GM13976 (cell line): Measurements from ENCODE around the gene CHPF.

Experiments
- DNase-seq: peaks from one replicate; pipeline ENCODE4 v3.0.0; 2012; ENCODE audit warnings: low spot score
- CTCF ChIP-seq: IDR thresholded peaks from 2 replicates; pipeline ENCODE4 v1.5.1; 2012; ENCODE audit warnings: borderline replicate concordance, mild to moderate bottlenecking; ENCODE audit not compliant: insufficient read depth; ENCODE audit errors: extremely low read depth, missing control alignments, control extremely low read depth
- in situ Hi-C: fragments of 300-500 bp; cut with MboI; formaldehyde crosslinking; loops from one replicate; pipeline ENCODE4 v1.12.0; 2022; ENCODE audit warnings: low sequenced_read_pairs, mixed read lengths, inconsistent platforms; ENCODE audit not compliant: unreplicated experiment

Gene CHPF

GRCh38 chr2:219538956-219539788 lies 4.4 kb downstream of the CHPF start:
- DNase-seq = no peak
- TF ChIP-seq CTCF = no peak
- in situ Hi-C loops = loop anchor here (10.0 kb wide), 1 partner anchor 156 kb away; no protein-coding TSS in a partner anchor

GRCh38 chr2:219538504-219538951 lies 5.1 kb downstream of the CHPF start:
- DNase-seq = no peak
- TF ChIP-seq CTCF = no peak
- in situ Hi-C loops = loop anchor here (10.0 kb wide), 1 partner anchor 156 kb away; no protein-coding TSS in a partner anchor

- TF ChIP-seq CTCF = no peak
- in situ Hi-C loops = loop anchor here (10.0 kb wide), 1 partner anchor 157 kb away; no protein-coding TSS in a partner anchor
- no peak for DNase-seq
Measured at GRCh38 chr2:219537657-219538488, 5.7 kb downstream of the CHPF start.

- no peak for DNase-seq
- TF ChIP-seq CTCF = no peak
- in situ Hi-C loops = loop anchor here (10.0 kb wide), 1 partner anchor 158 kb away; no protein-coding TSS in a partner anchor
Measured at GRCh38 chr2:219536967-219537366, 6.6 kb downstream of the CHPF start.

GRCh38 chr2:219536425-219536824 lies 7.2 kb downstream of the CHPF start:
- in situ Hi-C loops = loop anchor here (10.0 kb wide), 1 partner anchor 158 kb away; no protein-coding TSS in a partner anchor
- no peak for DNase-seq
- TF ChIP-seq CTCF = no peak

GRCh38 chr2:219533930-219534661 lies 9.5 kb downstream of the CHPF start:
- no peak for DNase-seq
- no peak for TF ChIP-seq CTCF
- in situ Hi-C loops = loop anchor here (5.0 to 10.0 kb wide), 2 partner anchors 132 to 161 kb away; no protein-coding TSS in a partner anchor
